ENCODE data around the gene DOHH. TPM values are rescaled to one million over a fixed set of nuclear protein-coding genes. Genes with fewer than 3 reads are reported as not detected.

DOHH gene, protein sequence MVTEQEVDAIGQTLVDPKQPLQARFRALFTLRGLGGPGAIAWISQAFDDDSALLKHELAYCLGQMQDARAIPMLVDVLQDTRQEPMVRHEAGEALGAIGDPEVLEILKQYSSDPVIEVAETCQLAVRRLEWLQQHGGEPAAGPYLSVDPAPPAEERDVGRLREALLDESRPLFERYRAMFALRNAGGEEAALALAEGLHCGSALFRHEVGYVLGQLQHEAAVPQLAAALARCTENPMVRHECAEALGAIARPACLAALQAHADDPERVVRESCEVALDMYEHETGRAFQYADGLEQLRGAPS
- 7.7 and 9.5 TPM in 2 replicates for total RNA-seq

GRCh38 chr19:3500429-3501101 lies at the start of gene DOHH:
Gene DOHH, minus strand, starts transcription at chr19:3500674. Its CDS starts 3,860 bp downstream, at chr19:3496814.

DNA sequence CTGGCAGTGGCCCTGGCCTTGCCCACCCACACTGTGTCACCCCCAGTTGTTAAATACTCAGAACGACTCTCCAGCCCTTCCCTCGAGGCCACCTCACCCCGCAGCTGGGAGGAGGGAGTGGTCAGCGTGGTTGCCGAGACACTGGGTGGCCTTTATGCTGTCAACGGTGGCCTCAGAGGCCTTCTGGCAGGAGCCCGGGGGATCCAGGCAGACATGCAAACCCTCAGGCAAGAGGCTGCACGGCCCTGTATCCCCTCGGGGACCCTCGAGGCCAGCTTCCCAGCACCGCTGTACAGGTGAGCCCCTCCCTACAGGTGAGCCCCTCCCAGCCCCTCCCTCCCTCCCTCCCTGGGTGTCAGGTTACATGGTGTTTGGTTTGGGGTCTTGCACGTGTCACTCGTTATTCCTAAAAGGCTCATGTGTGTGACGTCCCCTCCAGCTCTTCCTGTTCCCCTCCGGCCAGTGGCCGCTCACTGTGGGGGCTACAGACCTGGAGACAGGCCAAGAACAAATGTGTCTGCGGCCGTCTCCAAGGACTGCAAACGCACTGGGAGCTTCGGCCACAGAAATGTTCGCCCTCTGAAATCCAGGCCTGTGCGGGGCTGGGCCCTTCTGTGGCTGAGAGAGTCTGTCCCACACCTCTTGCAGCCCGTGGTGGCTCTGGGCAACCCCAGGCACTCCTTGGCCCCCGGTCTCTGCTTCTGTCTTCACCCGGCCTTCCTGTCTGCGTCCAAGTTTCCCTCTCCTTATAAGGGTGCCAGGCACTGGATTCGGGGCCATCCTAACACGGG lies 38.7 kb upstream of the DOHH start, which contains the start of gene TEKTIP1:
Gene TEKTIP1, plus strand, starts transcription at position 210 of the 791 bp plus-strand sequence. Its CDS starts 4 bp downstream, at position 214.

GRCh38 chr19:3505598-3506383 lies 5.3 kb upstream of the DOHH start, which contains the start of gene FZR1:
Gene FZR1, plus strand, starts transcription at chr19:3506311. Its CDS starts 16,679 bp downstream, at chr19:3522990.

DNA sequence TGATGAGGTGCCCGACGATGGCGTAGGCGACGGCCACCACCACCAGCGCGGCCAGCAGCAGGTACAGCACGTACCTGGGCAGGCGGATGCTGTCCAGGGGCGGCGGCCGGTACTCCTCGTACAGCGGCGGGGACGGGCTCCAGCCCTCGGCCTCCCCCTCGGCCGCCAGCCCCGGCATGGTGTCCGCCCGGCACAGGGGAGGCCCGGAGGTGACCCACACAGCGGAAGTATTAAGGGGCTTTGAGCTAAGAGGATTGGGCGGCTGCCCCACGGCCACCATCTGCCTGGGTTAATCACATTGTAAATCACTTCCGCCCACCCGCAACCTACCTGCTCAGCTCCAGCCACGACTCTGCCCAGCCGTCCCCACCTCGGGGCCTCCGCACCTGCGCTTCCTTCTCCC lies 17.2 kb downstream of the DOHH start, which contains the start of gene SMIM44:
Gene SMIM44, minus strand, starts transcription at position 216 of the 403 bp plus-strand sequence. Its CDS starts 38 bp downstream, at position 178.

GRCh38 chr19:3480383-3481091 lies 19.9 kb downstream of the DOHH start, which contains the start of gene SMIM24:
Gene SMIM24, minus strand, starts transcription at chr19:3480525. Its CDS starts 62 bp downstream, at chr19:3480463.

Other genes with a start within 250 kb of the DOHH start
- 33.4 and 34.5 TPM in 2 replicates for gene NFIC, start 134.1 kb downstream of the DOHH start, total RNA-seq
- not detected in 2 replicates for gene SMIM24, start 20.1 kb downstream of the DOHH start, total RNA-seq
- gene SMIM44, start 17.2 kb downstream of the DOHH start, total RNA-seq: not detected in 2 replicates
- 23.9 and 24.2 TPM in 2 replicates for gene FZR1, start 5.6 kb upstream of the DOHH start, total RNA-seq
- not detected in 2 replicates for gene TEKTIP1, start 38.5 kb upstream of the DOHH start, total RNA-seq
- 68.6 and 114 TPM in 2 replicates for gene MFSD12, start 56.9 kb upstream of the DOHH start, total RNA-seq
- 60.0 and 64.0 TPM in 2 replicates for gene HMG20B, start 72.3 kb upstream of the DOHH start, total RNA-seq
- gene GIPC3, start 84.8 kb upstream of the DOHH start, total RNA-seq: not detected in 2 replicates
- gene TBXA2R, start 106.2 kb upstream of the DOHH start, total RNA-seq: 0.43 and 0.92 TPM in 2 replicates
- 21.3 and 22.4 TPM in 2 replicates for gene CACTIN, start 126.1 kb upstream of the DOHH start, total RNA-seq
- gene PIP5K1C, start 199.8 kb upstream of the DOHH start, total RNA-seq: 12.5 and 23.0 TPM in 2 replicates
- gene TJP3, start 207.7 kb upstream of the DOHH start, total RNA-seq: not detected in 2 replicates

All from smooth muscle cell of bladder (primary cell).